ENCODE results near the gene MICB.
A peak's percentile ranks its signal among the peaks of the same experiment; 100 is the strongest.

MICB gene

GRCh38 chr6:31558318-31558625, 60.3 kb downstream of the MICB start:
- no peak overlapping the region for H3K9ac ChIP-seq (ENCODE audit: low read length in 2 of 2)
- no peak overlapping the region for H3K27ac ChIP-seq (ENCODE audit: low read length)

DNA sequence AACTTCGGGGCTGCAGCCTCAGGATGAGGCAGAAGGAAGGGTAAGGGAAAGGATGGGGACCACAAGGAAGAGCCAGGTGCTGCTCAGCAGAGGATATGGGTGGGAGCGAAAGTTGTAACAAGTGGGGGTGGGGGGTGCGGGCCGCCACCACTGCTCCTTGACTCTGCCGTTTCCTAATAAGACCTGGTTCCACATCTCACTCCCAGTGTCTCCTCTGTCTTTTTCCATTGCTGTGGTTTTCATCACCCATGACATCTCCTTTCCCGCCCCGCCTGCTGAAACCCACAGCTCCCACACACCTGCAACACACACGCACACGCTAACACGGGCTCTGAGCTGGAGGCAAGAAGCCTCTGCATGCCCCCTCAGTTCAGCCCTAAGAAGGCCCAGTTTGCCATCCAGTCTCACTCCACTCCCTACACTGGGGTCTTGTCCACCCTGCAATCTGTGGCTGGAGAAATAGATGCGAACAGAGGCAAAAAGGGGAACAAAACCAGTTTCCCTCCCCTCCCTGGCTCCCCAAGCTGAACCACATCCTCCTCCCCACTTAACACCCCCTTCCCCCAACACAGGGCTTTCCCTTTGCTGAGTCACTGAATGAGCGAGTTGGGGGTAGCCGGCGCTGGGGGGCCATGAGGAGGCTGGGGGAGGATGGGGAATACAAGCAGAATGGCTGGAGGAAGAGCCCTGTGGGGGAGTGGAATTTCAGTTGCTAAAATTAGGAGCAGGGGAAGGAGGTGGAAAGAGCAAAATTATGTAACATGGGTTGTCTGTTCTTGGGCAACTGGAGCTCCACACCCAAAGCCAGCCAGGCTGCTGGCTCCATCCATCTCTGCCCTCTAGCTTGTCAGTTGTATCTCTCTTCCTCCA, 60.9 kb downstream of the MICB start:
- Histone ChIP-seq H3K27me3 (ENCODE audit: control insufficient read depth in 1 of 2, insufficient read depth in 2 of 2, low read length in 2 of 2) (no peaks in the 10 kb centered on the region), H3K9ac (ENCODE audit: low read length in 2 of 2) (no peak overlapping the region), H3K9me3 (ENCODE audit: control insufficient read depth in 2 of 2, low read length in 2 of 2) (no peaks in the 10 kb centered on the region), H3K4me3 (ENCODE audit: low read length in 2 of 2) (no peak overlapping the region), H3K36me3 (ENCODE audit: control insufficient read depth in 2 of 2, insufficient read depth in 2 of 2, low read length in 2 of 2) (peaks cover 24 to 30% of the 10 kb centered on the region in 2 donors), H3K4me1 (ENCODE audit: control insufficient read depth, insufficient read depth, low read length) (peaks cover 4% of the 10 kb centered on the region), H3K27ac (ENCODE audit: low read length) (no peak overlapping the region)

More at GRCh38 chr6:31558318-31558625, 60.3 kb downstream of the MICB start:
- Histone ChIP-seq H3K9me3 (ENCODE audit: control insufficient read depth in 2 of 2, low read length in 2 of 2) (no peaks in the 10 kb centered on the region), H3K27me3 (ENCODE audit: control insufficient read depth in 1 of 2, insufficient read depth in 2 of 2, low read length in 2 of 2) (no peaks in the 10 kb centered on the region), H3K4me3 (ENCODE audit: low read length in 2 of 2) (no peak overlapping the region), H3K4me1 (ENCODE audit: control insufficient read depth, insufficient read depth, low read length) (peaks cover 4% of the 10 kb centered on the region), H3K36me3 (ENCODE audit: control insufficient read depth in 2 of 2, insufficient read depth in 2 of 2, low read length in 2 of 2) (peaks cover 28 to 30% of the 10 kb centered on the region in 2 donors)

DNA sequence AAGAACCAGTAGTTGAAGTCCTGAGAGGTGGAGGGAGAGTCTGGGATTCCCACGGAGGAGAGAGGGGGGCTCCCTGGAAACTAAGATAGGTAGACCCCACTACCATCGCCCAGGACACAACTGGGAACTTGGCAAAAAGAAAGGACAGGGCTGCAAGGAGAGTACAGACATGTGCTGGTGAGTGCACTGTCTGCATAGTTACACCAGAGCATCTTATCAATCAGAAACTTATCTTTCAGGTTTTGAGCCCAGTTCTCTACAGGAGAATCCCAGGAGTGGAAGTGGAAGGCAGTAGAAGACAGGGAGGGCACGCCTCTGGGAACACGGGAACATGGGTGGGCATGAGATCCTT, 61.6 kb downstream of the MICB start:
- H3K4me1 ChIP-seq (ENCODE audit: control insufficient read depth, insufficient read depth, low read length): peaks cover 4% of the 10 kb centered on the region
- H3K27ac ChIP-seq (ENCODE audit: low read length): peak overlapping the region; percentile 24
- H3K36me3 ChIP-seq (ENCODE audit: control insufficient read depth in 2 of 2, insufficient read depth in 2 of 2, low read length in 2 of 2): peaks cover 24 to 30% of the 10 kb centered on the region in 2 donors
- no peaks in the 10 kb centered on the region for H3K27me3 ChIP-seq (ENCODE audit: control insufficient read depth in 1 of 2, insufficient read depth in 2 of 2, low read length in 2 of 2)
- no peaks in the 10 kb centered on the region for H3K9me3 ChIP-seq (ENCODE audit: control insufficient read depth in 2 of 2, low read length in 2 of 2)
- no peak overlapping the region for H3K9ac ChIP-seq (ENCODE audit: low read length in 2 of 2)
- no peak overlapping the region for H3K4me3 ChIP-seq (ENCODE audit: low read length in 2 of 2)

DNA sequence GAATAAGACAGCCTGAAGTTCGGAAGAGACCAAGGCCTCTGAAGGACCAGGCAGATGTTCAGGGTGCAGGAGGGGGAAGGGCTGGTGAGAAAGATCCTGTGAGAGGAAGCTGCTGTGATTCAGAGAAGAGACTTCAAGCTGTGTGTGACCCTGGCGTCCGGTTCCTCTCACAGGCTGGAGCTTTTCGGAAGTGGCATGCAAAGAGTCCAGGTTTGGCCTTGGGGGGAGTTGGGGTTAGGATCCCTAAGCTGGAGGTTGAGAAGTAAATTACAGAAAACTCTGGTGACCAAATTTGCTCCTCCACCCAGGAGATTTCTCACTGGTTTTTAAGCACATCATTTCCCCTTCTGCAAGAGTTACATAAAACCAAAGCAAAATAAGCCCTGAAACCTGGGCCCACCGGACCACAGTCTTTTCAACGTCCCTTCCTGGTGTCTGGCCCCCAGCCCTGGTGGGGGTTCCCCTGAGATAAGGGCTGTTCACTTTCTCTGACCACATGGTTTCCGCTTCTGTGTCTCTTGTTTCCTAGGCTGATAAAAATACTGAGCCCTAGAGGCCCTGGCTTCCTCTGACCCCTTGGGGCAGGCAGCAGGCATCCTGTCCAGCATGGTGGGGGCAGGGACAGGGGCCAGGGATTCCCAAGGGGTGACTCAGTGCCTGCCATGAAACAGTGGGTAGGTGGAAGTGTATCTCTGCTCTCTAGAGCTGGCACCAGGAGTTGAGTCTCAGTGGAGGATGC, 62.2 kb downstream of the MICB start:
- H3K27ac ChIP-seq (ENCODE audit: low read length): peak overlapping the region; percentile 24
- H3K27me3 ChIP-seq (ENCODE audit: control insufficient read depth in 1 of 2, insufficient read depth in 2 of 2, low read length in 2 of 2): no peaks in the 10 kb centered on the region
- peak overlapping the region in 1 of 2 donors; percentile 15 for H3K9ac ChIP-seq (ENCODE audit: low read length in 2 of 2)
- H3K36me3 ChIP-seq (ENCODE audit: control insufficient read depth in 2 of 2, insufficient read depth in 2 of 2, low read length in 2 of 2): peaks cover 24 to 30% of the 10 kb centered on the region in 2 donors
- no peaks in the 10 kb centered on the region for H3K9me3 ChIP-seq (ENCODE audit: control insufficient read depth in 2 of 2, low read length in 2 of 2)
- H3K4me3 ChIP-seq (ENCODE audit: low read length in 2 of 2): no peak overlapping the region
- peaks cover 4% of the 10 kb centered on the region for H3K4me1 ChIP-seq (ENCODE audit: control insufficient read depth, insufficient read depth, low read length)

DNA sequence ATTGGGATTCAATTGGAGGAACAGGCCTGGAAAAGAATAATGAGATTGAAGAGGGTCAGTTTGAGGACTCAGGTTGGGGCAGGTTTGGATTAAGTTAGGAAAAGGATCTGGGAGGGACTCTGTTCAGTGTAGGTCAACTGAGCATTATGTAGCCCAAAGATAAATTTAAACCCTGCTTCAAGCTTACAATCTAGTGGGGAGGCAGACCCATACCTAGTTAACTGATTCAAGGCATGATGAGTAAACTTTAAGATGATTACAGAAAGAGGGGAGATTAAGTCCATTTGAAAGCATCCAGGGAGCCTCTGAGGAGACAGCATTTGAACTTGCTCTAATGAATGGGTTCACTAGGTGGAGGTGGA, 62.7 kb downstream of the MICB start:
- H3K9me3 ChIP-seq (ENCODE audit: control insufficient read depth in 2 of 2, low read length in 2 of 2): no peaks in the 10 kb centered on the region
- peak overlapping the region; percentile 24 for H3K27ac ChIP-seq (ENCODE audit: low read length)
- no peaks in the 10 kb centered on the region for H3K27me3 ChIP-seq (ENCODE audit: control insufficient read depth in 1 of 2, insufficient read depth in 2 of 2, low read length in 2 of 2)
- no peak overlapping the region for H3K4me3 ChIP-seq (ENCODE audit: low read length in 2 of 2)
- peaks cover 4% of the 10 kb centered on the region for H3K4me1 ChIP-seq (ENCODE audit: control insufficient read depth, insufficient read depth, low read length)
- peak overlapping the region in 1 of 2 donors; percentile 15 for H3K9ac ChIP-seq (ENCODE audit: low read length in 2 of 2)
- peaks cover 24 to 30% of the 10 kb centered on the region in 2 donors for H3K36me3 ChIP-seq (ENCODE audit: control insufficient read depth in 2 of 2, insufficient read depth in 2 of 2, low read length in 2 of 2)
